ENCODE measurements around the gene STK38L.

GRCh38 chr12:27209257-27209910, 34.7 kb upstream of the STK38L start:
- TF ChIP-seq, protein P1, sequence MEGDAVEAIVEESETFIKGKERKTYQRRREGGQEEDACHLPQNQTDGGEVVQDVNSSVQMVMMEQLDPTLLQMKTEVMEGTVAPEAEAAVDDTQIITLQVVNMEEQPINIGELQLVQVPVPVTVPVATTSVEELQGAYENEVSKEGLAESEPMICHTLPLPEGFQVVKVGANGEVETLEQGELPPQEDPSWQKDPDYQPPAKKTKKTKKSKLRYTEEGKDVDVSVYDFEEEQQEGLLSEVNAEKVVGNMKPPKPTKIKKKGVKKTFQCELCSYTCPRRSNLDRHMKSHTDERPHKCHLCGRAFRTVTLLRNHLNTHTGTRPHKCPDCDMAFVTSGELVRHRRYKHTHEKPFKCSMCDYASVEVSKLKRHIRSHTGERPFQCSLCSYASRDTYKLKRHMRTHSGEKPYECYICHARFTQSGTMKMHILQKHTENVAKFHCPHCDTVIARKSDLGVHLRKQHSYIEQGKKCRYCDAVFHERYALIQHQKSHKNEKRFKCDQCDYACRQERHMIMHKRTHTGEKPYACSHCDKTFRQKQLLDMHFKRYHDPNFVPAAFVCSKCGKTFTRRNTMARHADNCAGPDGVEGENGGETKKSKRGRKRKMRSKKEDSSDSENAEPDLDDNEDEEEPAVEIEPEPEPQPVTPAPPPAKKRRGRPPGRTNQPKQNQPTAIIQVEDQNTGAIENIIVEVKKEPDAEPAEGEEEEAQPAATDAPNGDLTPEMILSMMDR (IDR thresholded peaks at IDR 0.05): no peak
- TF ChIP-seq POLR2A (IDR thresholded peaks at IDR 0.05): no peak
